ENCODE measurements around the gene RRAS2.
"Not testable (repeated sequence)": the region's sequence is repeated elsewhere in the genome, so short reads cannot be mapped to it uniquely, and the experiment has no call there.

RRAS2 gene

GRCh38 chr11:14308897-14309387 is 50.0 kb downstream of the RRAS2 start:
- in situ Hi-C loops (cut with HindIII; ENCODE audit: low sequenced_read_pairs): no loop called here

- in situ Hi-C loops (cut with HindIII; ENCODE audit: low sequenced_read_pairs): no loop called here
Observed at GRCh38 chr11:14308114-14308896, 50.7 kb downstream of the RRAS2 start.

GRCh38 chr11:14306481-14306880 is 52.5 kb downstream of the RRAS2 start:
- in situ Hi-C loops (cut with HindIII; ENCODE audit: low sequenced_read_pairs): no loop called here

GRCh38 chr11:14305649-14306048 is 53.3 kb downstream of the RRAS2 start:
- in situ Hi-C loops (cut with HindIII; ENCODE audit: low sequenced_read_pairs): no loop called here

GRCh38 chr11:14304601-14305000 is 54.4 kb downstream of the RRAS2 start:
- in situ Hi-C loops (cut with HindIII; ENCODE audit: low sequenced_read_pairs): no loop called here

- in situ Hi-C loops (cut with HindIII; ENCODE audit: low sequenced_read_pairs): no loop called here
Observed at GRCh38 chr11:14300661-14301304, 58.2 kb downstream of the RRAS2 start.

- in situ Hi-C loops (cut with HindIII; ENCODE audit: low sequenced_read_pairs): no loop called here
Observed at GRCh38 chr11:14299921-14300320, 59.1 kb downstream of the RRAS2 start.

GRCh38 chr11:14290422-14290821 is 68.6 kb downstream of the RRAS2 start:
- in situ Hi-C loops (cut with HindIII; ENCODE audit: low sequenced_read_pairs): no loop called here

- in situ Hi-C loops (cut with HindIII; ENCODE audit: low sequenced_read_pairs): no loop called here
Observed at GRCh38 chr11:14288189-14288935, 70.6 kb downstream of the RRAS2 start.

GRCh38 chr11:14278869-14279268 is 80.1 kb downstream of the RRAS2 start:
- in situ Hi-C loops (cut with HindIII; ENCODE audit: low sequenced_read_pairs): not testable (repeated sequence)

- in situ Hi-C loops (cut with HindIII; ENCODE audit: low sequenced_read_pairs): no loop called here
Observed at GRCh38 chr11:14275076-14275475, 83.9 kb downstream of the RRAS2 start.

- in situ Hi-C loops (cut with HindIII; ENCODE audit: low sequenced_read_pairs): no loop called here
Observed at GRCh38 chr11:14273895-14274294, 85.1 kb downstream of the RRAS2 start.

- in situ Hi-C loops (cut with HindIII; ENCODE audit: low sequenced_read_pairs): no loop called here
Observed at GRCh38 chr11:14270690-14271542, 88.1 kb downstream of the RRAS2 start.

- in situ Hi-C loops (cut with HindIII; ENCODE audit: low sequenced_read_pairs): no loop called here
Observed at GRCh38 chr11:14269692-14270573, 89.0 kb downstream of the RRAS2 start.

- in situ Hi-C loops (cut with HindIII; ENCODE audit: low sequenced_read_pairs): no loop called here
Observed at GRCh38 chr11:14267861-14268635, 90.9 kb downstream of the RRAS2 start.

GRCh38 chr11:14266622-14267021 is 92.4 kb downstream of the RRAS2 start:
- in situ Hi-C loops (cut with HindIII; ENCODE audit: low sequenced_read_pairs): no loop called here

GRCh38 chr11:14264966-14265365 is 94.0 kb downstream of the RRAS2 start:
- in situ Hi-C loops (cut with HindIII; ENCODE audit: low sequenced_read_pairs): no loop called here

GRCh38 chr11:14262271-14262846 is 96.6 kb downstream of the RRAS2 start:
- in situ Hi-C loops (cut with HindIII; ENCODE audit: low sequenced_read_pairs): no loop called here

GRCh38 chr11:14261066-14261465 is 97.9 kb downstream of the RRAS2 start:
- in situ Hi-C loops (cut with HindIII; ENCODE audit: low sequenced_read_pairs): no loop called here

All from DLD1 (cell line).